HEK293 (cell line): Measurements from ENCODE around the gene ENO2.
A peak's percentile ranks its signal among the peaks of the same experiment; 100 is the strongest.
"Not testable (repeated sequence)": the region's sequence is repeated elsewhere in the genome, so short reads cannot be mapped to it uniquely, and the experiment has no call there.

ENCODE experiments used
- CTCF ChIA-PET: fragments of 350-600 bp; formaldehyde crosslinking; extraction: SDS; loops from one replicate; lab custom pipeline; 2021; ENCODE audit warnings: antibody characterized with exemption; lab: Yijun Ruan, JAX
- POLR2A ChIA-PET: fragments of 300-600 bp; formaldehyde crosslinking; extraction: SDS; loops from one replicate; lab custom pipeline; 2020; ENCODE audit warnings: antibody characterized with exemption, inconsistent platforms; lab: Yijun Ruan, JAX
- H3K27ac ChIP-seq: fragments of 200-500 bp; sonication (Bioruptor generic); 2 replicates; pipeline ENCODE4 v1.5.1; 2014; ENCODE audit warnings: low read depth, low read length, control low read depth, inconsistent platforms; ENCODE audit errors: extremely low read depth
- H3K36me3 ChIP-seq, 2 experiments: fragments of 200-500 bp in 1 of 2; sonication (Bioruptor generic) in 1 of 2; 1 replicate in 1 of 2; 2 replicates in 1 of 2; pipeline ENCODE4 v1.5.1; 2014 to 2017; ENCODE audit warnings: inconsistent platforms in 2 of 2, low read length in 2 of 2; ENCODE audit not compliant: control insufficient read depth in 2 of 2, insufficient read depth in 1 of 2
- H3K4me1 ChIP-seq: fragments of 200-500 bp; sonication (Bioruptor generic); 2 replicates; pipeline ENCODE4 v1.5.1; 2014; ENCODE audit warnings: mild to moderate bottlenecking, low read length, inconsistent platforms; ENCODE audit not compliant: control insufficient read depth, insufficient read depth
- H3K4me3 ChIP-seq: 2 replicates; pipeline ENCODE4 v1.5.1; 2011; ENCODE audit warnings: low read depth, mild to moderate bottlenecking, control low read depth, low read length, moderate library complexity
- H3K9me3 ChIP-seq: fragments of 200-500 bp; sonication (Bioruptor generic); 2 replicates; pipeline ENCODE4 v1.5.1; 2014; ENCODE audit warnings: low read depth, low read length, inconsistent platforms; ENCODE audit not compliant: control insufficient read depth, insufficient read depth
- EGR2 ChIP-seq: fragments of 450-650 bp; formaldehyde crosslinking; IDR thresholded peaks from 2 replicates; pipeline ENCODE4 v1.5.1; 2016; ENCODE audit warnings: low read depth, missing biosample characterization, missing genetic modification characterization
- GLI2 ChIP-seq: fragments of 450-650 bp; formaldehyde crosslinking; IDR thresholded peaks from 2 replicates; pipeline ENCODE4; 2017; ENCODE audit warnings: missing biosample characterization, missing genetic modification characterization, low read depth, borderline replicate concordance
- GLIS1 ChIP-seq: fragments of 450-650 bp; formaldehyde crosslinking; IDR thresholded peaks from 2 replicates; pipeline ENCODE4 v1.5.1; 2016; ENCODE audit warnings: missing biosample characterization, missing genetic modification characterization
- GLIS2 ChIP-seq: fragments of 450-650 bp; formaldehyde crosslinking; IDR thresholded peaks from 2 replicates; pipeline ENCODE4 v1.5.1; 2016; ENCODE audit warnings: missing biosample characterization, missing genetic modification characterization
- KLF1 ChIP-seq: fragments of 450-650 bp; formaldehyde crosslinking; IDR thresholded peaks from 2 replicates; pipeline ENCODE4 v1.5.1; 2016; ENCODE audit warnings: missing biosample characterization, missing genetic modification characterization
- KLF7 ChIP-seq: fragments of 450-650 bp; formaldehyde crosslinking; IDR thresholded peaks from 2 replicates; pipeline ENCODE4 v1.5.1; 2016; ENCODE audit warnings: missing biosample characterization, missing genetic modification characterization, borderline replicate concordance
- KLF9 ChIP-seq: fragments of 450-650 bp; formaldehyde crosslinking; IDR thresholded peaks from 2 replicates; pipeline ENCODE4 v1.5.1; 2016; ENCODE audit warnings: missing biosample characterization, missing genetic modification characterization, low read depth
- PBX3 ChIP-seq: sonication (generic); formaldehyde crosslinking; IDR thresholded peaks from 2 replicates; pipeline ENCODE4 v1.8.1; 2022; ENCODE audit warnings: mild to moderate bottlenecking, moderate library complexity, missing genetic modification reagents
- SETDB1 ChIP-seq: IDR thresholded peaks from one replicate; pipeline ENCODE4 v1.6.1; 2017; ENCODE audit warnings: mild to moderate bottlenecking, low read length, moderate library complexity, mixed read lengths; ENCODE audit not compliant: insufficient read length
- SP2 ChIP-seq: fragments of 450-650 bp; formaldehyde crosslinking; IDR thresholded peaks from 2 replicates; pipeline ENCODE4 v1.5.1; 2016; ENCODE audit warnings: missing biosample characterization, missing genetic modification characterization
- WT1 ChIP-seq: fragments of 450-650 bp; formaldehyde crosslinking; IDR thresholded peaks from 2 replicates; pipeline ENCODE4 v1.5.1; 2016; ENCODE audit warnings: missing biosample characterization, missing genetic modification characterization
- ZFHX2 ChIP-seq: fragments of 450-650 bp; formaldehyde crosslinking; conservative IDR thresholded peaks from 2 replicates; pipeline ENCODE4 v1.5.1; 2016; ENCODE audit warnings: missing biosample characterization, missing genetic modification characterization
- ZNF121 ChIP-seq: fragments of 450-650 bp; formaldehyde crosslinking; IDR thresholded peaks from 2 replicates; pipeline ENCODE4 v1.5.1; 2016; ENCODE audit warnings: missing biosample characterization, missing genetic modification characterization
- ZNF274 ChIP-seq, 2 experiments: fragments of 200-500 bp in 1 of 2; fragments of 450-650 bp in 1 of 2; sonication (Bioruptor generic) in 1 of 2; formaldehyde crosslinking in 1 of 2; IDR thresholded peaks; 2 replicates each; pipeline versions ENCODE4 v1.5.1 to v1.6.1; 2014 to 2016; ENCODE audit warnings: borderline replicate concordance in 1 of 2, inconsistent platforms in 1 of 2, low read length in 1 of 2, missing biosample characterization in 1 of 2, missing genetic modification characterization in 1 of 2
- ZNF302 ChIP-seq: fragments of 450-650 bp; formaldehyde crosslinking; IDR thresholded peaks from 2 replicates; pipeline ENCODE4 v1.5.1; 2016; ENCODE audit warnings: missing biosample characterization, missing genetic modification characterization, low read depth
- ZNF404 ChIP-seq: fragments of 450-650 bp; formaldehyde crosslinking; IDR thresholded peaks from 2 replicates; pipeline ENCODE4 v1.5.1; 2017; ENCODE audit warnings: missing biosample characterization, missing genetic modification characterization
- ZNF488 ChIP-seq: fragments of 450-650 bp; formaldehyde crosslinking; IDR thresholded peaks from 2 replicates; pipeline ENCODE4 v1.5.1; 2016; ENCODE audit warnings: missing biosample characterization, missing genetic modification characterization
- ZNF549 ChIP-seq: fragments of 450-650 bp; IDR thresholded peaks from 2 replicates; pipeline ENCODE4 v1.5.1; 2018; ENCODE audit warnings: missing biosample characterization, missing genetic modification characterization, mild to moderate bottlenecking, inconsistent platforms, moderate library complexity
- ZNF580 ChIP-seq: fragments of 450-650 bp; formaldehyde crosslinking; IDR thresholded peaks from 2 replicates; pipeline ENCODE4 v1.5.1; 2016; ENCODE audit warnings: missing biosample characterization, missing genetic modification characterization
- ZNF654 ChIP-seq: fragments of 450-650 bp; formaldehyde crosslinking; IDR thresholded peaks from 2 replicates; pipeline ENCODE4 v1.5.1; 2016; ENCODE audit warnings: low read depth, missing biosample characterization, missing genetic modification characterization
- ZNF677 ChIP-seq: fragments of 450-650 bp; IDR thresholded peaks from 2 replicates; pipeline ENCODE4 v1.5.0; 2018; ENCODE audit warnings: missing biosample characterization, mild to moderate bottlenecking, missing genetic modification characterization, moderate library complexity
- TF ChIP-seq, protein P1 (sequence below): fragments of 450-650 bp; formaldehyde crosslinking; IDR thresholded peaks from 2 replicates; pipeline ENCODE4 v1.5.1; 2017; ENCODE audit warnings: missing biosample characterization, mild to moderate bottlenecking, missing genetic modification characterization, moderate library complexity
- TF ChIP-seq, protein P2 (sequence below): fragments of 450-650 bp; formaldehyde crosslinking; IDR thresholded peaks from 2 replicates; pipeline ENCODE4 v1.5.1; 2016; ENCODE audit warnings: missing biosample characterization, missing genetic modification characterization
- TF ChIP-seq, protein P3 (sequence below): fragments of 450-650 bp; formaldehyde crosslinking; IDR thresholded peaks from 2 replicates; pipeline ENCODE4 v1.5.1; 2016; ENCODE audit warnings: missing biosample characterization, missing genetic modification characterization

The ENO2 gene

DNA sequence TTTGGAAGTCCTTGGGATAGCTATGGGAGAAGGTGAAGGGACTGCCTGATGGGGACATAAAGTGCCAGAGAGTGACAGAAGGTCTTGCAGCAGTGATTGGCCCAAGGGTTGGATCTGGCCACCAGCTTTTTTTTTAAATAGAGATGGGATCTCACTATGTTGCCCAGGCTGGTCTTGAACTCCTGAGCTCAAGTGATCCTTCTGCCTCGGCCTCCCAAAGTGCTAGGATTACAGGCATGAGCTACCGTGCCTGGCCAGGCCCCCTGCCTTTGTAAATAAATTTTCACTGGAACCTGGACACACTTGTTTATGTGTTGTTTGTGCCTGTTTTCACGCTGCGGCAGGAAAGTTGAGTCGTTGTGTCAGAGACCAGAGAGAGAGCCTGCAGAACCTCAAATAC, 49.1 kb upstream of the ENO2 start:
- H3K9me3 ChIP-seq, H3K27ac ChIP-seq, H3K4me3 ChIP-seq, H3K4me1 ChIP-seq: not testable (repeated sequence)
- POLR2A ChIA-PET: interaction anchor here (1.0 to 7.6 kb wide), 4 partner anchors 8 to 112 kb away, joined by 3 to 183 read pairs (median 3); partner anchors contain the start of genes C12orf57, CDCA3, MLF2 and RNU7-1
- TF ChIP-seq ZNF121 (tag by site-specific recombination): peak; percentile 92
- peaks cover 13 to 79% of the 10 kb centered on the region in 2 experiments for H3K36me3 ChIP-seq
- CTCF ChIA-PET: interaction anchor here (1.5 to 1.7 kb wide), 2 partner anchors 10 to 13 kb away, joined by 3 to 4 read pairs; no protein-coding TSS in a partner anchor

- CTCF ChIA-PET: interaction anchor here (0.9 to 1.5 kb wide), 5 partner anchors 15 to 114 kb away, joined by 3 to 6 read pairs (median 3); partner anchors contain the start of genes CDCA3 and MLF2
- H3K4me1 ChIP-seq: peaks cover 6% of the 10 kb centered on the region
- 0 out of 2 replicates have a peak overlapping the region, but pooled peaks have one; percentile 87 for H3K4me3 ChIP-seq
- POLR2A ChIA-PET: interaction anchor here (0.6 to 7.6 kb wide), 18 partner anchors 12 to 356 kb away, joined by 3 to 183 read pairs (median 6); partner anchors contain the start of genes C12orf57, CDCA3, COPS7A and LRRC23
- H3K27ac ChIP-seq: no peak overlapping the region
- H3K36me3 ChIP-seq: peaks cover 13 to 79% of the 10 kb centered on the region in 2 experiments
- H3K9me3 ChIP-seq: no peaks in the 10 kb centered on the region
- no peak for TF ChIP-seq ZNF302 (tag by site-specific recombination)
- TF ChIP-seq, protein P1, sequence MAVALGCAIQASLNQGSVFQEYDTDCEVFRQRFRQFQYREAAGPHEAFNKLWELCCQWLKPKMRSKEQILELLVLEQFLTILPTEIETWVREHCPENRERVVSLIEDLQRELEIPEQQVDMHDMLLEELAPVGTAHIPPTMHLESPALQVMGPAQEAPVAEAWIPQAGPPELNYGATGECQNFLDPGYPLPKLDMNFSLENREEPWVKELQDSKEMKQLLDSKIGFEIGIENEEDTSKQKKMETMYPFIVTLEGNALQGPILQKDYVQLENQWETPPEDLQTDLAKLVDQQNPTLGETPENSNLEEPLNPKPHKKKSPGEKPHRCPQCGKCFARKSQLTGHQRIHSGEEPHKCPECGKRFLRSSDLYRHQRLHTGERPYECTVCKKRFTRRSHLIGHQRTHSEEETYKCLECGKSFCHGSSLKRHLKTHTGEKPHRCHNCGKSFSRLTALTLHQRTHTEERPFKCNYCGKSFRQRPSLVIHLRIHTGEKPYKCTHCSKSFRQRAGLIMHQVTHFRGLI (tag by site-specific recombination): no peak
- TF ChIP-seq, protein P2, sequence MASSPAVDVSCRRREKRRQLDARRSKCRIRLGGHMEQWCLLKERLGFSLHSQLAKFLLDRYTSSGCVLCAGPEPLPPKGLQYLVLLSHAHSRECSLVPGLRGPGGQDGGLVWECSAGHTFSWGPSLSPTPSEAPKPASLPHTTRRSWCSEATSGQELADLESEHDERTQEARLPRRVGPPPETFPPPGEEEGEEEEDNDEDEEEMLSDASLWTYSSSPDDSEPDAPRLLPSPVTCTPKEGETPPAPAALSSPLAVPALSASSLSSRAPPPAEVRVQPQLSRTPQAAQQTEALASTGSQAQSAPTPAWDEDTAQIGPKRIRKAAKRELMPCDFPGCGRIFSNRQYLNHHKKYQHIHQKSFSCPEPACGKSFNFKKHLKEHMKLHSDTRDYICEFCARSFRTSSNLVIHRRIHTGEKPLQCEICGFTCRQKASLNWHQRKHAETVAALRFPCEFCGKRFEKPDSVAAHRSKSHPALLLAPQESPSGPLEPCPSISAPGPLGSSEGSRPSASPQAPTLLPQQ: no peak
- TF ChIP-seq ZNF677 (tag by site-specific recombination): no peak
- no peak for TF ChIP-seq KLF9 (tag by site-specific recombination)
- no peak for TF ChIP-seq ZNF580 (tag by site-specific recombination)
- TF ChIP-seq ZNF488 (tag by site-specific recombination): no peak
- TF ChIP-seq ZNF274 (IDR thresholded peaks at IDR 0.05; ENCODE audit: low read length): no peak
- TF ChIP-seq ZNF274 (tag by site-specific recombination; IDR thresholded peaks at IDR 0.05; ENCODE audit: borderline replicate concordance): no peak
- peak; percentile 34; the same call in 1 of the 2 replicates for TF ChIP-seq SP2 (tag by site-specific recombination)
- peak; percentile 90 for TF ChIP-seq KLF1 (tag by site-specific recombination)
- TF ChIP-seq, protein P3, sequence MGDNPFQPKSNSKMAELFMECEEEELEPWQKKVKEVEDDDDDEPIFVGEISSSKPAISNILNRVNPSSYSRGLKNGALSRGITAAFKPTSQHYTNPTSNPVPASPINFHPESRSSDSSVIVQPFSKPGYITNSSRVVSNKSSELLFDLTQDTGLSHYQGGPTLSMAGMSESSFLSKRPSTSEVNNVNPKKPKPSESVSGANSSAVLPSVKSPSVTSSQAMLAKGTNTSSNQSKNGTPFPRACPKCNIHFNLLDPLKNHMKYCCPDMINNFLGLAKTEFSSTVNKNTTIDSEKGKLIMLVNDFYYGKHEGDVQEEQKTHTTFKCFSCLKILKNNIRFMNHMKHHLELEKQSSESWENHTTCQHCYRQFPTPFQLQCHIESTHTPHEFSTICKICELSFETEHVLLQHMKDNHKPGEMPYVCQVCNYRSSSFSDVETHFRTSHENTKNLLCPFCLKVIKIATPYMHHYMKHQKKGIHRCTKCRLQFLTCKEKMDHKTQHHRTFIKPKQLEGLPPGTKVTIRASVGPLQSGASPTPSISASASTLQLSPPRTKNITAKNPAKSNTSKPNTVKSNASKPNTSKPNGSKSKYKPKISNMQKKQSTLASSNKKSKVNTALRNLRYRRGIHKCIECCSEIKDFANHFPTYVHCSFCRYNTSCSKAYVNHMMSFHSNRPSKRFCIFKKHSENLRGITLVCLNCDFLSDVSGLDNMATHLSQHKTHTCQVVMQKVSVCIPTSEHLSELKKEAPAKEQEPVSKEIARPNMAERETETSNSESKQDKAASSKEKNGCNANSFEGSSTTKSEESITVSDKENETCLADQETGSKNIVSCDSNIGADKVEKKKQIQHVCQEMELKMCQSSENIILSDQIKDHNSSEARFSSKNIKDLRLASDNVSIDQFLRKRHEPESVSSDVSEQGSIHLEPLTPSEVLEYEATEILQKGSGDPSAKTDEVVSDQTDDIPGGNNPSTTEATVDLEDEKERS (tag by site-specific recombination): no peak
- no peak for TF ChIP-seq KLF7 (tag by site-specific recombination)
- TF ChIP-seq GLI2: no peak
- TF ChIP-seq SETDB1: no peak
- TF ChIP-seq GLIS2 (tag by site-specific recombination): peak; percentile 35
- TF ChIP-seq ZNF404: no peak
- no peak for TF ChIP-seq WT1
- no peak for TF ChIP-seq ZNF654 (tag by site-specific recombination)
- peak; percentile 36; the same call in 1 of the 2 replicates for TF ChIP-seq EGR2
- TF ChIP-seq PBX3 (CRISPR knock-in tag): no peak
- TF ChIP-seq ZNF549 (tag by site-specific recombination): no peak
- TF ChIP-seq GLIS1 (tag by site-specific recombination): 0 out of 2 replicates have a peak, but pooled peaks have one; percentile 7
- peak; percentile 45 for TF ChIP-seq ZFHX2 (tag by site-specific recombination)
Observed at GRCh38 chr12:6866163-6866919, 48.0 kb upstream of the ENO2 start.
